Measurements from ENCODE around the gene RAB4A.

Gene RAB4A

DNA sequence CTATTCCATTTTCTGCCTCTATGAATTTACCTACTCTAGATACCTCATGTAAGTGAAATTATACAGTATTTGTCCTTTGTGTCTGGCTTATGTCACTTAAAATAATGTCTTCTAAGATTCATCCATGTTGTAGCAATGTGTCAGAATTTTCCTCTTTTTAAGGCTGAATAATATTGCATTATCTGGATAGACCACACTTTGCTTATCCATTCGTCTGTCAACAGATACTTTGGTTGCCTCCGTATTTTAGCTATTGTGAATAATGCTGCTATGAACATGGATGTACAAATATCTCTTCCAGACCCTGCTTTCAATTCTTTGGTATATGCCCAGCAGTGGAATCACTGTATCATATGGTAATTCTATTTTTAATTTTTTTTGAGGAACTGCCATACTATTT is 82.1 kb downstream of the RAB4A start:
- Histone ChIP-seq H3K4me2 (ENCODE audit: low read depth, low read length) (no peak overlapping the region), H3F3A (ENCODE audit: insufficient read depth, low read length) (no peaks in the 10 kb centered on the region), H3K9me2 (replicated peaks; ENCODE audit: insufficient read depth, low read length) (no peaks in the 10 kb centered on the region), H3K4me1 (ENCODE audit: low read length) (no peaks in the 10 kb centered on the region), H3K9me3 (replicated peaks; ENCODE audit: insufficient read depth, low read length) (no peaks in the 10 kb centered on the region), H4K20me1 (ENCODE audit: insufficient read depth, low read length) (no peaks in the 10 kb centered on the region), H3K27ac (ENCODE audit: low read length) (no peak overlapping the region), H3K36me3 (replicated peaks; ENCODE audit: insufficient read depth, low read length) (no peaks in the 10 kb centered on the region), H3K4me3 (ENCODE audit: low read length) (no peak overlapping the region), H3K9ac (ENCODE audit: low read length) (no peak overlapping the region), H2AFZ (ENCODE audit: low read length) (no peak overlapping the region), H3K79me2 (ENCODE audit: low read length) (no peaks in the 10 kb centered on the region), H3K27me3 (replicated peaks; ENCODE audit: insufficient read depth, low read length) (no peaks in the 10 kb centered on the region)
- TF ChIP-seq EZH2phosphoT487 (IDR thresholded peaks at IDR 0.05; ENCODE audit: low read length) = no peak
- no peak for TF ChIP-seq EZH2 (optimal IDR thresholded peaks at IDR 0.05; ENCODE audit: low read depth, low read length)
- TF ChIP-seq, protein P1, sequence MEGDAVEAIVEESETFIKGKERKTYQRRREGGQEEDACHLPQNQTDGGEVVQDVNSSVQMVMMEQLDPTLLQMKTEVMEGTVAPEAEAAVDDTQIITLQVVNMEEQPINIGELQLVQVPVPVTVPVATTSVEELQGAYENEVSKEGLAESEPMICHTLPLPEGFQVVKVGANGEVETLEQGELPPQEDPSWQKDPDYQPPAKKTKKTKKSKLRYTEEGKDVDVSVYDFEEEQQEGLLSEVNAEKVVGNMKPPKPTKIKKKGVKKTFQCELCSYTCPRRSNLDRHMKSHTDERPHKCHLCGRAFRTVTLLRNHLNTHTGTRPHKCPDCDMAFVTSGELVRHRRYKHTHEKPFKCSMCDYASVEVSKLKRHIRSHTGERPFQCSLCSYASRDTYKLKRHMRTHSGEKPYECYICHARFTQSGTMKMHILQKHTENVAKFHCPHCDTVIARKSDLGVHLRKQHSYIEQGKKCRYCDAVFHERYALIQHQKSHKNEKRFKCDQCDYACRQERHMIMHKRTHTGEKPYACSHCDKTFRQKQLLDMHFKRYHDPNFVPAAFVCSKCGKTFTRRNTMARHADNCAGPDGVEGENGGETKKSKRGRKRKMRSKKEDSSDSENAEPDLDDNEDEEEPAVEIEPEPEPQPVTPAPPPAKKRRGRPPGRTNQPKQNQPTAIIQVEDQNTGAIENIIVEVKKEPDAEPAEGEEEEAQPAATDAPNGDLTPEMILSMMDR (IDR thresholded peaks at IDR 0.05; ENCODE audit: low read length) = no peak
- no peak for DNase-seq

DNA sequence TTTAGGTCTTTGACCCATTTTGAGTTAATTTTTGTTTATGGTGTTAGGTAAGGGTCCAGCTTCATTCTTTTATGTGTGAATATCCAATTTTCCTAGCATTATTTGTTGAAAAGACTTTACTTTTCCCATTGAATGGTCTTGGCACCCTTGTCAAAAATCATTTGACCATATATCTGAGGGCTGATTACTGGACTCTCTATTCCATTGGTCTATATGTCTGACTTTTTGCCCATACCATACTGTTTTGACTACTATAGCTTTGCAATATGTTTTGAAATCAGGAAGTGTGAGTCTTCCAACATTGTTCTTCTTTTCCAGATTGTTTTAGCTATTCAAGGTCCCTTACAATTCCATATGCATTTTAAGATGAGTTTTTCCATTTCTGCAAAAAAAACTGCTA is 83.3 kb downstream of the RAB4A start:
- H3K79me2 ChIP-seq (ENCODE audit: low read length) = no peaks in the 10 kb centered on the region
- H3K9ac ChIP-seq (ENCODE audit: low read length) = no peak overlapping the region
- no peaks in the 10 kb centered on the region for H3K27me3 ChIP-seq (replicated peaks; ENCODE audit: insufficient read depth, low read length)

More for the DNA sequence above, 83.3 kb downstream of the RAB4A start:
- no peak overlapping the region for H2AFZ ChIP-seq (ENCODE audit: low read length)
- no peak overlapping the region for H3K27ac ChIP-seq (ENCODE audit: low read length)
- no peaks in the 10 kb centered on the region for H3F3A ChIP-seq (ENCODE audit: insufficient read depth, low read length)
- no peaks in the 10 kb centered on the region for H3K36me3 ChIP-seq (replicated peaks; ENCODE audit: insufficient read depth, low read length)
- no peak overlapping the region for H3K4me3 ChIP-seq (ENCODE audit: low read length)
- no peaks in the 10 kb centered on the region; the same call in 1 of the 2 replicates for H3K4me1 ChIP-seq (ENCODE audit: low read length)
- H3K9me2 ChIP-seq (replicated peaks; ENCODE audit: insufficient read depth, low read length) = no peaks in the 10 kb centered on the region
- no peak for TF ChIP-seq EZH2 (optimal IDR thresholded peaks at IDR 0.05; ENCODE audit: low read depth, low read length)
- TF ChIP-seq, protein P1 (IDR thresholded peaks at IDR 0.05; ENCODE audit: low read length) = no peak
- no peak for TF ChIP-seq EZH2phosphoT487 (IDR thresholded peaks at IDR 0.05; ENCODE audit: low read length)
- H3K4me2 ChIP-seq (ENCODE audit: low read depth, low read length) = no peak overlapping the region
- H3K9me3 ChIP-seq (replicated peaks; ENCODE audit: insufficient read depth, low read length) = no peaks in the 10 kb centered on the region
- H4K20me1 ChIP-seq (ENCODE audit: insufficient read depth, low read length) = no peaks in the 10 kb centered on the region
- DNase-seq = no peak

All from MM.1S (cell line).